Suprapubic skin (tissue), 4 donors: ENCODE results near the gene SERPINB6.

Source experiments
- CTCF ChIP-seq, 2 donors: fragments of 200-600 bp in 1 of 2; fragments of 450-650 bp in 1 of 2; sonication (generic) in 1 of 2; IDR thresholded peaks; one replicate each; pipeline ENCODE4 v1.5.1; 2016 to 2019; ENCODE audit warnings: antibody characterized with exemption in 2 of 2, mild to moderate bottlenecking in 1 of 2, moderate library complexity in 1 of 2
- EP300 ChIP-seq: sonication (generic); formaldehyde crosslinking; IDR thresholded peaks from one replicate; pipeline ENCODE4 v1.6.1; 2017; ENCODE audit warnings: antibody characterized with exemption
- POLR2A ChIP-seq, 2 donors: fragments of 450-650 bp; IDR thresholded peaks; one replicate each; pipeline ENCODE4 v1.6.1; 2017; ENCODE audit warnings: antibody characterized with exemption in 2 of 2, mild to moderate bottlenecking in 2 of 2, moderate library complexity in 2 of 2
- POLR2AphosphoS5 ChIP-seq, 3 donors: sonication (generic); formaldehyde crosslinking; IDR thresholded peaks; one replicate each; pipeline ENCODE4 v1.6.1; 2017; ENCODE audit warnings: antibody characterized with exemption in 3 of 3

- TF ChIP-seq POLR2A (IDR thresholded peaks at IDR 0.05) = no peak
- no peak for TF ChIP-seq CTCF (IDR thresholded peaks at IDR 0.05)
- TF ChIP-seq POLR2AphosphoS5 (IDR thresholded peaks at IDR 0.05) = no peak
- no peak for TF ChIP-seq EP300
These were observed 19.0 kb upstream of the SERPINB6 start for GRCh38 chr6:2990248-2990931.
